ENCODE measurements around the gene KLK13. TPM values are rescaled to one million over a fixed set of nuclear protein-coding genes. Genes with fewer than 3 reads are reported as not detected.

The KLK13 gene
- polyA plus RNA-seq, 2 of the 4 experiments (the other 2 are of a cell fraction), result not detected

- Histone ChIP-seq H3K4me2 (no peak overlapping the region), H3K27ac (no peak overlapping the region), H3K9me3 (no peaks in the 10 kb centered on the region), H3K4me1 (peaks cover 19% of the 10 kb centered on the region), H3K4me3 (no peak overlapping the region)
- CTCF ChIA-PET, result interaction anchor here (1.0 to 1.6 kb wide), 3 partner anchors 80 to 117 kb away, joined by 3 read pairs; no protein-coding TSS in a partner anchor
- no peak for FAIRE-seq
- no peak for ATAC-seq
- POLR2A ChIA-PET, result no interaction called here
- no peak for DNase-seq (ENCODE audit: low read depth in 1 of 2, low spot score in 1 of 2)
- TF ChIP-seq ZFP36 (IDR thresholded peaks at IDR 0.05; ENCODE audit: borderline replicate concordance, partially characterized antibody) (peak; percentile 25), CBX2 (IDR thresholded peaks at IDR 0.05; ENCODE audit: borderline replicate concordance, low read depth) (no peak)
- 53% methylated on average over 6 of the region's 6 CpGs for WGBS (ENCODE audit: missing lambda C conversion rate)
Observed at GRCh38 chr19:51014242-51014641, 50.6 kb downstream of the KLK13 start.

- Histone ChIP-seq H3K4me2 (no peak overlapping the region), H3K27ac (no peak overlapping the region), H3K9me3 (no peaks in the 10 kb centered on the region), H3K4me3 (no peak overlapping the region), H3K4me1 (peaks cover 4% of the 10 kb centered on the region; the same call in 1 of the 3 replicates)
- CTCF ChIA-PET, result interaction anchor here (0.7 to 4.3 kb wide), 9 partner anchors 9 to 146 kb away, joined by 3 to 16 read pairs (median 5); no protein-coding TSS in a partner anchor
- POLR2A ChIA-PET, result no interaction called here
- DNase-seq (ENCODE audit: low read depth in 1 of 2, low spot score in 1 of 2), result no peak
- ATAC-seq, result no peak
- FAIRE-seq, result no peak
- WGBS (ENCODE audit: missing lambda C conversion rate), result 36% methylated on average over 12 of the region's 12 CpGs
- TF ChIP-seq ESRRA (IDR thresholded peaks at IDR 0.05; ENCODE audit: borderline replicate concordance, low read length) (no peak), ZFP36 (IDR thresholded peaks at IDR 0.05; ENCODE audit: borderline replicate concordance, partially characterized antibody) (peak; percentile 84)
Observed at GRCh38 chr19:51012661-51013190, 52.2 kb downstream of the KLK13 start.

GRCh38 chr19:51010066-51010795 lies 54.7 kb downstream of the KLK13 start:
- 9% methylated on average over 4 of the region's 4 CpGs for WGBS (ENCODE audit: missing lambda C conversion rate)
- CTCF ChIA-PET, result interaction anchor here (1.4 to 4.3 kb wide), 3 partner anchors 11 to 88 kb away, joined by 4 to 16 read pairs (median 7); no protein-coding TSS in a partner anchor
- H3K9me3 ChIP-seq, result no peaks in the 10 kb centered on the region
- DNase-seq (ENCODE audit: low read depth in 1 of 2, low spot score in 1 of 2) (no peak), FAIRE-seq (no peak), ATAC-seq (peak in 1 of 2 experiments; percentile 29; a peak in 2 of 6 replicates)
- H3K4me3 ChIP-seq, result no peak overlapping the region
- no peaks in the 10 kb centered on the region for H3K4me1 ChIP-seq
- H3K27ac ChIP-seq, result no peak overlapping the region
- POLR2A ChIA-PET, result no interaction called here
- no peak overlapping the region for H3K4me2 ChIP-seq
- TF ChIP-seq RARB (CRISPR knock-in tag; IDR thresholded peaks at IDR 0.05), result no peak
- no peak for TF ChIP-seq RFX5 (IDR thresholded peaks at IDR 0.05)
- no peak for TF ChIP-seq ATOH8 (CRISPR knock-in tag; IDR thresholded peaks at IDR 0.05; ENCODE audit: low read depth)
- no peak for TF ChIP-seq ZSCAN20 (CRISPR knock-in tag; IDR thresholded peaks at IDR 0.05)
- TF ChIP-seq HOXB5 (CRISPR knock-in tag; IDR thresholded peaks at IDR 0.05), result no peak
- TF ChIP-seq MAZ (IDR thresholded peaks at IDR 0.05; ENCODE audit: borderline replicate concordance, low read depth, low read length), result no peak
- TF ChIP-seq MAX (IDR thresholded peaks at IDR 0.05), result no peak
- no peak for TF ChIP-seq RCOR1 (IDR thresholded peaks at IDR 0.05; ENCODE audit: low read depth, low read length)
- no peak for TF ChIP-seq ESRRA (IDR thresholded peaks at IDR 0.05; ENCODE audit: borderline replicate concordance, low read length)
- no peak for TF ChIP-seq FOSB (CRISPR knock-in tag; IDR thresholded peaks at IDR 0.05)
- TF ChIP-seq NFE2L2 (conservative IDR thresholded peaks at IDR 0.05; ENCODE audit: low read length), result no peak
- no peak for TF ChIP-seq JUN (IDR thresholded peaks at IDR 0.05)

GRCh38 chr19:51009061-51009891 lies 55.6 kb downstream of the KLK13 start:
- FAIRE-seq, result no peak
- Histone ChIP-seq H3K4me3 (no peak overlapping the region), H3K4me1 (no peaks in the 10 kb centered on the region), H3K27ac (no peak overlapping the region), H3K9me3 (no peaks in the 10 kb centered on the region), H3K4me2 (no peak overlapping the region)
- ChIA-PET CTCF (interaction anchor here (1.4 to 4.3 kb wide), 2 partner anchors 12 to 30 kb away, joined by 4 to 16 read pairs; no protein-coding TSS in a partner anchor), POLR2A (interaction anchor here (0.7 kb wide), 1 partner anchor 137 kb away, joined by 3 read pairs; no protein-coding TSS in a partner anchor)
- whole genome bisulfite sequencing (ENCODE audit: missing lambda C conversion rate), result 24% methylated on average over 10 of the region's 19 CpGs
- 0 out of 6 replicates have a peak, but pooled peaks of 1 of the 2 experiments have one; percentile 6 for ATAC-seq
- no peak for DNase-seq (ENCODE audit: low read depth in 1 of 2, low spot score in 1 of 2)
- TF ChIP-seq BHLHE40 (IDR thresholded peaks at IDR 0.05; ENCODE audit: low read depth, low read length), result no peak
- TF ChIP-seq ZFP36 (IDR thresholded peaks at IDR 0.05; ENCODE audit: borderline replicate concordance, partially characterized antibody), result no peak
- no peak for TF ChIP-seq EP300 (IDR thresholded peaks at IDR 0.05)
- no peak for TF ChIP-seq RCOR1 (IDR thresholded peaks at IDR 0.05; ENCODE audit: low read depth, low read length)
- no peak for TF ChIP-seq MYC (IDR thresholded peaks at IDR 0.05; ENCODE audit: borderline replicate concordance, low read length)
- TF ChIP-seq CTCF (IDR thresholded peaks at IDR 0.05), result no peak
- TF ChIP-seq FOXS1 (CRISPR knock-in tag; IDR thresholded peaks at IDR 0.05), result no peak
- TF ChIP-seq BCL3 (IDR thresholded peaks at IDR 0.05), result no peak
- no peak for TF ChIP-seq EHF (CRISPR knock-in tag; IDR thresholded peaks at IDR 0.05)
- no peak for TF ChIP-seq FOSB (CRISPR knock-in tag; IDR thresholded peaks at IDR 0.05)

All from A549 (cell line).